Naive thymus-derived CD4-positive, alpha-beta T cell (primary cell): ENCODE results near the gene ETV7. TPM values are rescaled to one million over a fixed set of nuclear protein-coding genes. Genes with fewer than 3 reads are reported as not detected.
A peak's percentile ranks its signal among the peaks of the same experiment; 100 is the strongest.

Source experiments
- ATAC-seq: fragments of 150-1000 bp; cut with Tn5 transposase; 2 replicates; pipeline ENCODE4 v1.10.0; 2021; ENCODE audit warnings: mild to moderate bottlenecking, moderate library complexity
- CTCF ChIA-PET: fragments of 350-600 bp; sonication (Branson Sonifier 250); formaldehyde crosslinking; loops from one replicate; lab custom pipeline; 2021; ENCODE audit warnings: antibody characterized with exemption; lab: Charles Lee
- POLR2A ChIA-PET: fragments of 350-600 bp; sonication (Branson Sonifier 250); formaldehyde crosslinking; loops from one replicate; lab custom pipeline; 2021; ENCODE audit warnings: antibody characterized with exemption, inconsistent platforms; lab: Charles Lee
- DNase-seq, 9 donors: peaks; one replicate each; pipeline versions ENCODE4 v3.0.0 to v3.0.0-alpha.2; 2020 to 2022; ENCODE audit warnings: mixed read lengths in 1 of 9
- H3K27ac ChIP-seq: one replicate; pipeline ENCODE4 v1.7.0; 2013; ENCODE audit warnings: mild to moderate bottlenecking, low read depth, low read length, moderate library complexity
- H3K27me3 ChIP-seq, 2 donors: one replicate each; pipeline ENCODE4 v1.7.0; 2013; ENCODE audit warnings: low read length in 2 of 2, mild to moderate bottlenecking in 2 of 2, moderate library complexity in 2 of 2; ENCODE audit not compliant: control insufficient read depth in 2 of 2, insufficient read depth in 2 of 2
- H3K36me3 ChIP-seq, 3 experiments: 1 replicate in 2 of 3; 2 replicates in 1 of 3; pipeline ENCODE4 v1.7.0; 2013; ENCODE audit warnings: low read length in 3 of 3, mild to moderate bottlenecking in 3 of 3, moderate library complexity in 1 of 3; ENCODE audit not compliant: insufficient read depth in 3 of 3, control insufficient read depth in 2 of 3
- H3K4me1 ChIP-seq, 2 donors: one replicate each; pipeline ENCODE4 v1.7.0; 2013; ENCODE audit warnings: low read length in 2 of 2, mild to moderate bottlenecking in 2 of 2, moderate library complexity in 1 of 2; ENCODE audit not compliant: control insufficient read depth in 2 of 2, insufficient read depth in 2 of 2
- H3K4me3 ChIP-seq: 2 replicates; pipeline ENCODE4 v1.7.0; 2013; ENCODE audit warnings: mild to moderate bottlenecking, low read length
- H3K9me3 ChIP-seq, 3 experiments: 1 replicate in 2 of 3; 2 replicates in 1 of 3; pipeline ENCODE4 v1.7.0; 2013; ENCODE audit warnings: low read length in 3 of 3; ENCODE audit not compliant: control insufficient read depth in 2 of 3
- H3K27ac Mint-ChIP-seq, 9 donors: one replicate each; pipeline ENCODE4 v1.8.0; 2020 to 2022; ENCODE audit warnings: mixed read lengths in 9 of 9, mild to moderate bottlenecking in 8 of 9, moderate library complexity in 5 of 9, inconsistent platforms in 2 of 9
- H3K27me3 Mint-ChIP-seq, 5 donors: one replicate each; pipeline ENCODE4 v1.8.0; 2021 to 2022; ENCODE audit warnings: mixed read lengths in 5 of 5, mild to moderate bottlenecking in 1 of 5
- H3K36me3 Mint-ChIP-seq, 5 donors: one replicate each; pipeline ENCODE4 v1.8.0; 2020 to 2022; ENCODE audit warnings: mixed read lengths in 5 of 5, mild to moderate bottlenecking in 3 of 5, inconsistent platforms in 1 of 5
- H3K4me1 Mint-ChIP-seq, 7 donors: one replicate each; pipeline ENCODE4 v1.8.0; 2020 to 2022; ENCODE audit warnings: mixed read lengths in 7 of 7, mild to moderate bottlenecking in 3 of 7, inconsistent platforms in 1 of 7
- H3K4me3 Mint-ChIP-seq, 10 donors: one replicate each; pipeline ENCODE4 v1.8.0; 2020 to 2022; ENCODE audit warnings: mild to moderate bottlenecking in 10 of 10, mixed read lengths in 10 of 10, moderate library complexity in 6 of 10, inconsistent platforms in 2 of 10
- H3K9me3 Mint-ChIP-seq, 11 donors: one replicate each; pipeline ENCODE4 v1.8.0; 2020 to 2022; ENCODE audit warnings: mixed read lengths in 11 of 11, mild to moderate bottlenecking in 4 of 11, inconsistent platforms in 1 of 11, moderate library complexity in 1 of 11
- intact Hi-C, 2 donors: fragments of 100-400 bp; cut with micrococcal nuclease; formaldehyde crosslinking; loops; one replicate each; pipeline ENCODE4 v1.15.1; 2023
- polyA plus RNA-seq, 2 donors: library from polyadenylated mRNA; unstranded; fragments of 300-500 nt; fragmentation: Illumina TruSeq; gene quantifications; one replicate each; pipeline ENCODE4 v1.2.3, GENCODE V29; 2021
- total RNA-seq, 6 experiments: library from RNA in 5 of 6; stranded (reverse) in 5 of 6; gene quantifications; 1 replicate in 5 of 6; 2 replicates in 1 of 6; pipeline ENCODE4 v1.2.3 and lab custom pipeline; 2021 to 2026

Gene ETV7
- 10 to 100 TPM in 1 of 5 experiments, under 1 TPM in 2, not detected in 2; 0.32 to 12.5 (median 0.40) TPM for total RNA-seq
- 1 to 10 TPM in 1 of 2 donors, under 1 TPM in 1; 0.79 to 1.1 TPM for polyA plus RNA-seq
- total RNA-seq (lab: John Stamatoyannopoulos, UW) = 1.3 reads per million, percentile 2 among the genes with 10 or more reads in this experiment

DNA sequence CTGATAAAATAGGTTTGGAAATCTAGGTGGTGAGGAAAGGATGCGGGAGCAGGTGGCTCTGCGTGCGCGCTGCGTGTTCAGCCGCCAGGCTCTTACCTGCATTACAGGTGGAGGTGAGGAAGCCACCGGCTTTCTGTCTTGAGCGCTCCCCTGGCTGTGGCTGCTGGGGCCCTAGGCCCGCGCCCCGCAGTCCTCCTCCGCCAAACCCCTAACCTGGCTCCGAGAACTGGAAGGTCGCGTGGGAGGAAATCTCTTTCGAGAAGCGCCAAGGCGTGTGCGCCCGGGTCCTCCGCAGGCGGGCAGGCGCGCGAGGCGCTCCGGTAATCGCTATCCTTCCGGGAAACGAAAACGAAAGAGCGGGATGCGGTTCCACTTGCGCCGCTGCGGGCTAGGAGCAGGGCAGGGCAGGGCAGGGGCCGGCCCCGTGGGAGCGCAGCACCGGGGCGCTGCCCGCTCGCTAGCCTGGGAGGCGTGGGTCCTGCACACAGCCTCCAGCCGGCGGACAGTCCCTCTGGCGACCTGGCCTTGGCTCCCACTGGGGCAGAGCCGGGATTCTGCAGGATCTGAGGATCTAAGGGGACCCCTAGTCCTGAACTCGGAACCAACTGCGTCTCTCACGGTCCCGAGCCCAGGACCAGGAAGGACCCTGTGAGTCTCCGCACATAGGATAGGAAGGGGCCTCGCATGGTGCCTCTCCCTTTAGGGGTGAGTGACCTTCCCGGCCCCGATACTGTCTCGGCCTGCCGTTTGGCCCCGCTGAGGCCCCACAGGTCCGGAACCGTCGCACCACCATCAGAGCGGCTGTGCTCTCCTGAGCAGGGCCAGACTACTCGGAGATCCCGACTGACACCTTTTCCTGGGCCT, at the start of gene ETV7:
ETV7 (minus strand) TSS at position 230 of the 864 bp plus-strand sequence; CDS start at position 102, 128 bp downstream.
- Histone ChIP-seq H3K36me3 (no peaks in the 10 kb centered on the region), H3K9me3 (no peaks in the 10 kb centered on the region), H3K27me3 (no peaks in the 10 kb centered on the region), H3K27ac (peak within 1 kb of the TSS; percentile 14), H3K4me1 (peaks cover 5 to 14% of the 10 kb centered on the region in 2 donors), H3K4me3 (peak within 1 kb of the TSS; percentile 79)
- peak within 1 kb of the TSS; percentile 88 to 99 (median 94) for H3K4me3 Mint-ChIP-seq
- peaks cover 0 to 41% (median 29%) of the 10 kb centered on the region in 5 donors for H3K27me3 Mint-ChIP-seq
- peaks cover 0 to 10% (median 0%) of the 10 kb centered on the region in 5 donors for H3K36me3 Mint-ChIP-seq
- CTCF ChIA-PET = interaction anchor here (0.6 kb wide), 1 partner anchor 10 kb away, joined by 3 read pairs; no protein-coding TSS in a partner anchor
- intact Hi-C loops = no loop called here
- H3K4me1 Mint-ChIP-seq = peaks cover 18 to 49% (median 19%) of the 10 kb centered on the region in 7 donors
- ATAC-seq = peak; percentile 62
- peaks cover 0 to 1% (median 0%) of the 10 kb centered on the region in 11 donors for H3K9me3 Mint-ChIP-seq
- POLR2A ChIA-PET = interaction anchor here (0.7 kb wide), 1 partner anchor 577 kb away, joined by 3 read pairs; no protein-coding TSS in a partner anchor
- peak in 7 of 9 donors; percentile 13 to 60 (median 27) for DNase-seq
- peak within 1 kb of the TSS in 7 of 9 donors; percentile 14 to 96 (median 79) for H3K27ac Mint-ChIP-seq

DNA sequence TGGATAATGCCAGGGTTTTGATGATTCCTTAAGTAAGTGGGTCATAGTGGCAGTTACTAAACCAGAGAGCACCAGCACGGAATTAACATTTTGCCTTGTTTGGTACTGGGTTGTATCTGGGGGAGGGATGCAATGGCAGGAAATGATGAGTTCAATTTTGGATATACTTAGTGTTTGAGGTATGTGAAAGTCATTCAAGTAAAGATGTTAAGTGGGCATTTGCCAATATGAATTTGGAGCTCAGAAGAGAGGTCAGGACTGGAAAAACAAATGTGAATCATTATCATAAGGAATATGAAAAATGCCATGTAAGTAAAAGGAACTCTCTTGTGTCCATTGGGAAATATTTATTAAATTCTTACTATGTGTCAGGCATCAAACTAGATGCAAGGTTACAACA, 49.0 kb upstream of the ETV7 start:
- POLR2A ChIA-PET = no interaction called here
- Histone ChIP-seq H3K9me3 (no peaks in the 10 kb centered on the region), H3K36me3 (no peaks in the 10 kb centered on the region), H3K27ac (no peak overlapping the region), H3K4me1 (peaks cover 4 to 10% of the 10 kb centered on the region in 2 donors), H3K4me3 (no peak overlapping the region), H3K27me3 (no peaks in the 10 kb centered on the region)
- Mint-ChIP-seq H3K36me3 (no peaks in the 10 kb centered on the region), H3K27me3 (peaks cover 0 to 3% (median 0%) of the 10 kb centered on the region in 5 donors), H3K4me3 (no peak overlapping the region), H3K27ac (no peak overlapping the region), H3K4me1 (peaks cover 4 to 21% (median 5%) of the 10 kb centered on the region in 7 donors), H3K9me3 (peaks cover 0 to 2% (median 0%) of the 10 kb centered on the region in 11 donors)
- DNase-seq (no peak), ATAC-seq (no peak)
- CTCF ChIA-PET = no interaction called here
- intact Hi-C loops = no loop called here

DNA sequence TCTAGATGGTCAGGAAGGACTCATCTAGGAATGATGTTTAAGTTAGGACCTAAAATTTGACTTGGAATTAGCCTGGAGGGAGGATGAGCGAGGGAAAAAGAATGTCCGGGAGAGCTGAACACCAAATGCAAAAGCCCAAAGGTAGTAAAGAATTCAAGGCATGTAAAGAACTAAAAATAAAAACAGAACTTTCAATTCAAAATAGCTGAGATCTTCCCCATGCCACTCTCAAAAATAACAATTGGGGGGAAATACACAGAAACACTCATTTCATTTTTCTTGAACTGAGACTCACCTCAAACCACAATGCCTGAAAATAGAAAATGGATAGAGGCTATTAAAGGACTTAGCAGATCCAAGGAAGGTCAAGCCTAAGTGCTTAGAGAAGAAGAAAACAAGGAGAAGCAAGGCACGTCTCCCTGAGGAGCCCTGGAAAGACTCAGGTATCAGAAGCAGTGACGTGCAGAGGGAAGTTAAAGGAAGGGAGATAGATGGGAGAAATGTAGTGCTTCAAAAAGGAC, 44.7 kb upstream of the ETV7 start:
- intact Hi-C loops = no loop called here
- POLR2A ChIA-PET = no interaction called here
- H3K4me3 Mint-ChIP-seq = no peak overlapping the region
- H3K27ac Mint-ChIP-seq = no peak overlapping the region
- DNase-seq (no peak), ATAC-seq (no peak)
- Histone ChIP-seq H3K36me3 (no peaks in the 10 kb centered on the region), H3K9me3 (no peaks in the 10 kb centered on the region), H3K27ac (no peak overlapping the region), H3K27me3 (no peaks in the 10 kb centered on the region), H3K4me3 (no peak overlapping the region), H3K4me1 (no peaks in the 10 kb centered on the region)
- CTCF ChIA-PET = no interaction called here
- H3K36me3 Mint-ChIP-seq = no peaks in the 10 kb centered on the region
- peaks cover 0 to 9% (median 0%) of the 10 kb centered on the region in 7 donors for H3K4me1 Mint-ChIP-seq
- H3K9me3 Mint-ChIP-seq = peaks cover 0 to 2% (median 0%) of the 10 kb centered on the region in 11 donors
- peaks cover 0 to 3% (median 0%) of the 10 kb centered on the region in 5 donors for H3K27me3 Mint-ChIP-seq

GRCh38 chr6:36431197-36431596, 43.7 kb upstream of the ETV7 start:
- Histone ChIP-seq H3K36me3 (no peaks in the 10 kb centered on the region), H3K4me1 (no peaks in the 10 kb centered on the region), H3K27me3 (no peaks in the 10 kb centered on the region), H3K4me3 (no peak overlapping the region), H3K9me3 (no peaks in the 10 kb centered on the region), H3K27ac (no peak overlapping the region)
- H3K9me3 Mint-ChIP-seq = peaks cover 0 to 2% (median 0%) of the 10 kb centered on the region in 11 donors
- no peak overlapping the region for H3K4me3 Mint-ChIP-seq
- CTCF ChIA-PET = interaction anchor here (1.9 kb wide), 1 partner anchor 148 kb away, joined by 4 read pairs; no protein-coding TSS in a partner anchor
- H3K4me1 Mint-ChIP-seq = peaks cover 0 to 5% (median 0%) of the 10 kb centered on the region in 7 donors
- no peak overlapping the region for H3K27ac Mint-ChIP-seq
- peaks cover 0 to 1% (median 0%) of the 10 kb centered on the region in 5 donors for H3K27me3 Mint-ChIP-seq
- POLR2A ChIA-PET = no interaction called here
- ATAC-seq (no peak), DNase-seq (no peak)
- intact Hi-C loops = no loop called here
- H3K36me3 Mint-ChIP-seq = no peaks in the 10 kb centered on the region

DNA sequence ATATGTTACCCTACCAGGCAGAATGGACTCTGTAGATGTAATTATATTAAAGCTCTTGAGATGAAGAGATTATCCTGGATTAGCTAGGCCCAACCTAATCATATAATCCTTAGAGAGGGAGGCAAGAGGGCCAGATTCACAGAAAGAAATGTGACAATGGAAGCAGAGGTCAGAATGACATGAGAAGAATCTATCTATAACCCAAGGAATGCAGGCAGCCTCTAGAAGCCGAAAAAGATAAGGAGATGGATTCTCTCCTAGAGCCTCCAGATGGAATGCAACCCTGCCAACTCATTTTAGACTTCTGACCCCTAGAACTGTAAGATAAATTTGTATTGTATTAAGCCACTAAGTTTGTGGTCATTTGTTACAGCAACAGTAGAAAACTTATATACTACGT, 42.9 kb upstream of the ETV7 start:
- CTCF ChIA-PET = interaction anchor here (1.9 kb wide), 1 partner anchor 148 kb away, joined by 4 read pairs; no protein-coding TSS in a partner anchor
- POLR2A ChIA-PET = no interaction called here

DNA sequence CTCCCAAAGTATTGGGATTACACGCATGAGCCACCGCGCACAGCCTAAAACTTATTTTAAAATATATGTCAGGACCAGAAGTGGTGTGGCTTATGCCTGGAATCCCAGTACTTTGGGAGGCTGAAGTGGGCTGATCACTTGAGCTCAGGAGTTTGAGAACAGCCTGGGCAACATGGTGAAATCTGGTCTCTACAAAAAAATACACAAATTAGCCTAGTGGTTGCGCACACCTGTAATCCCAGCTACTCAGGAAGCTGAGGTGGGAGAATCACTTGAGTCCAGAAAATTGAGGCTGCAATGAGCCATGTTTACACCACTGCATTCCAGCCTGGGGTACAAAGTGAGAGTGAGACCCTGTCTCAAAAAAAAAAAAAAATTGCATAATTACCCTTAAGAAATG, 41.4 kb upstream of the ETV7 start:
- ChIA-PET CTCF (no interaction called here), POLR2A (no interaction called here)
- H3K27ac Mint-ChIP-seq = no peak overlapping the region
- H3K9me3 ChIP-seq = no peaks in the 10 kb centered on the region
- H3K27me3 Mint-ChIP-seq = no peaks in the 10 kb centered on the region
- no peak for DNase-seq
- no peaks in the 10 kb centered on the region for H3K36me3 ChIP-seq
- intact Hi-C loops = no loop called here
- no peaks in the 10 kb centered on the region for H3K36me3 Mint-ChIP-seq
- H3K4me3 ChIP-seq = no peak overlapping the region
- H3K9me3 Mint-ChIP-seq = no peaks in the 10 kb centered on the region
- ATAC-seq = no peak
- H3K27me3 ChIP-seq = no peaks in the 10 kb centered on the region
- H3K27ac ChIP-seq = no peak overlapping the region
- peaks cover 0 to under 1% of the 10 kb centered on the region in 2 donors for H3K4me1 ChIP-seq
- no peak overlapping the region for H3K4me3 Mint-ChIP-seq
- peaks cover 0 to 5% (median 2%) of the 10 kb centered on the region in 7 donors for H3K4me1 Mint-ChIP-seq

More for the DNA sequence above, 42.9 kb upstream of the ETV7 start:
- no peaks in the 10 kb centered on the region for H3K27me3 ChIP-seq
- no peak for ATAC-seq
- no peak for DNase-seq
- Mint-ChIP-seq H3K27me3 (no peaks in the 10 kb centered on the region), H3K4me3 (no peak overlapping the region), H3K9me3 (peaks cover 0 to 1% (median 0%) of the 10 kb centered on the region in 11 donors), H3K36me3 (no peaks in the 10 kb centered on the region), H3K4me1 (peaks cover 0 to 5% (median 0%) of the 10 kb centered on the region in 7 donors), H3K27ac (no peak overlapping the region)
- H3K4me1 ChIP-seq = no peaks in the 10 kb centered on the region
- H3K9me3 ChIP-seq = no peaks in the 10 kb centered on the region
- H3K27ac ChIP-seq = no peak overlapping the region
- no peaks in the 10 kb centered on the region for H3K36me3 ChIP-seq
- intact Hi-C loops = no loop called here
- no peak overlapping the region for H3K4me3 ChIP-seq
